HG03558 (cell line): Measurements from ENCODE around the gene BCL6B.

ENCODE experiments used
- ATAC-seq: cut with Tn5 transposase; IDR thresholded peaks from one replicate; pipeline ENCODE4 v1.9.1; 2021; ENCODE audit warnings: moderate number of reproducible peaks; ENCODE audit not compliant: unreplicated experiment; ENCODE audit errors: extremely low read depth

BCL6B gene

GRCh38 chr17:7005716-7006115, 17.1 kb upstream of the BCL6B start:
- no peak for ATAC-seq

- ATAC-seq, result no peak
Observed at GRCh38 chr17:7007143-7007542, 15.7 kb upstream of the BCL6B start.

DNA sequence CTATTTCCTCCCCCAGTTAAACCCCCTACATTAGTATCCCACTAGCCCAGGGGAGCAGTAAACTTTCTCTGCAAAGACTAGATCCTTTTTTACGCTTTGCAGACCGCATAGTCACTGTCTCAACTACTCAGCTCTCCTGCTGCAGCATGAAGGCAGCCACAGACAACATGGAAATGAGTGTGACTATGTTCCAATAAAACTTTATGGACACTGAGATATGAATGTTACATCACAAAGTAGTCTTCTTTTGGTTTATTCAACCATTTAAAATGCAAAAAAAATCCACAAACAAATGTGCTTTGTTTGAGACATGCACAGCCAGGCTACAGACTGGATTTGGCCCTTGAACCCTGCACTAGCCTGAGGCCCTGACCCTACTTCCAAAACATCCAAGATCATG, 12.3 kb upstream of the BCL6B start:
- no peak for ATAC-seq

GRCh38 chr17:7011415-7011814, 11.4 kb upstream of the BCL6B start:
- no peak for ATAC-seq

GRCh38 chr17:7011942-7012254, 11.0 kb upstream of the BCL6B start:
- ATAC-seq, result no peak

GRCh38 chr17:7014261-7014994, 8.4 kb upstream of the BCL6B start:
- peak; percentile 46 for ATAC-seq

DNA sequence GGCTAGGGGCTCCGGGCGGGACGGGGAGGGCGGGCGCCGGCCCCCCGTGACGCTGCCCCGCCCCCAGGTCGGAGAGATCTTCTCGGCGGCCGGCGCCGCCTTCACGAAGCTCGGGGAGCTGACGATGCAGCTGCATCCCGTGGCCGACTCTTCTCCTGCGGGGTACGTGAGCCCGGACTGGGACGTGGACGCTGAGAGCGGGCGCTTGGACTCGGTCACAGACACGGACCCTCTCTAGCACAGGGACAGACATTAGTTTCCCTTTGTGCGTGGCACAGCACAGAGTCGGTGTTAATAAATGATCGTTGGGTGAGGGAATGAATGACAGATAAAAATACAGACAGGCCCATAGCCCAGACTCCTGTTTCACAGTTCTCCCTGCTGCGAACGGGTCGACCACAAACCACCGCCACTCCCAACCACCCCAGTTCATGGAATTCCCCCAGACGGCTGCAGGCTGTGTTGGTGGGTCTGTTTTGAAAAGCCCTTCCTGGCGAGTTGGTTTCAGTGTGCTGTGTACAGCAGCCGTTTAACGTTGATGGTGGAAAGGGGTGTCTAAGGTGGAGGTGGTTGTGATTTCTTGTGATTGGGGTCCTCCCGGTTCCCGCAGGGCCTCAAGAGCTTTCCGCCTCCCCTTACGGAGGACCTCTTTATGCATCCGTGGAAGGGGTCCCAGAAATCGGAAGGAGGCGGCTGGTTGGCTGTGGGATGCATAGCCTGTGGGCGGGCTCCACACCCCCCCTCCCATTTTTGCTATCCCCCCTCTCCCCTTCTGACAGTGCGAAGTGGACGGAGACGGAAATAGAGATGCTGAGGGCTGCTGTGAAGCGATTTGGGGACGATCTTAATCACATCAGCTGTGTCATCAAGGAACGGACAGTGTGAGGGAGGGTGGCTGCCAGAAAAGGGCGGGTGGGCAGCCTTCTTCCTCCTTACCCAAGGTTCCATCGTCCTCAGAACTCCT, 7.6 kb upstream of the BCL6B start:
- no peak for ATAC-seq

- ATAC-seq, result no peak
Observed at GRCh38 chr17:7016418-7016817, 6.4 kb upstream of the BCL6B start.

DNA sequence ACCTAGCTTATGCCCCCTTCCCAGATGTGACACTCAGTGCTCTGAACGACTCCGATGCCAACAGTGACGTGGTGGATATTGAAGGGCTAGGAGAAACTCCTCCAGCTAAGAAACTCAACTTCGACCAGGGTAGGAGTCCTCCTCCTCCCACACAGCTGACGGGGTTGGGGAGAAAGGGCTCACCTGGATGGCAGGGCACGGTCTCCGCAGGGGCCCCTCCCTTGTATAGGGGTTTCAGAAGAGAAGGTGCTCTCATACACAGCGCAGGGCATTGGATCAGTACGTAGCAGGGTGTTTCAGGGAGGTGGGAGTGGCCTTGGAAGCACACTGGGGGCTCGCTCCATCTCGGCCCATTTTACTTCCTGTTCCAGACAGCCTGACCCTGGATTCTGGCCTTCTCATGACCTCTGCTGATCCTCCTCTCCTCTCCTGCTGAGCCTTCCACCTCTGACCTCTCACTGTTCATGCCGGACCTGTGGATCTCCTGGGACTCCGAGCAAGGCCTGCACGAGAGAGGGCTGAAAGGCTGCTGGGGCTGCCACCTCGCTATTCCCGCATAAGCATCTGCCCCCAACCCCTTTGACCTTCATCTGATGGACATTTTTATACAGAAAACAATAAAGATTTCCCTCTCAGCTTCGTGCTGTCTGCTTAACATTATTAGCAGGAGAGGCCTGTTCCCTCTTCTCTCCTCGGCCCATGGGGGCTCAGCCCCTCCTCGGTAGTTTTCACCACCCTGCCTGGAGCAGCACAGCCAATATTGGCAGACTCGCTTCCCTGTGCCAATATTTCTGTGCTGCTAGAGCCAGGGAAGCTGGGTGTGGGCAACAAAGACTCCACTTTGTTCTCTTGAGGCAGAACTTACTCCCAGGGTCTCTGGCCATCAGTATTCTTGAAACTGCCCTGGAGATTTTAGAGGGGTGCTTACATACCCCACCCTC, 5.7 kb upstream of the BCL6B start:
- ATAC-seq, result no peak

DNA sequence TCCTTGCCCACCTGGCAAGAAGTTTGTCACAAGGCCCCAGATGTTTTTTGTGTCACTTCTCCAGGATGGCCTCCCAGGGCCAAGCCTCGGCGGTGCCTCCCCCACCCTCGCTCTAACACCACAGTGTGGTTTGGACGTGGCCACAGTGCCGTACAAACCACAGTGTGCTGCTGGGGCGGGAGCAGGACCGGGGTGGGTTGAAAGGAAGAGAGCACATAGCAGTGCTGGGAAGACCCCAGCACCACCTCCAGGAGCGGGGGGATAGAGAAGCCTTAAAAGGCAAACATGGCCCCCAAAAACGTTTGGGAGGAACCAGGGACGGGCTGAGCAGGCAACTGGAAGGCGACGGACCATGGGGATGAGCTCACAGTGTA, 5.0 kb upstream of the BCL6B start:
- no peak for ATAC-seq

DNA sequence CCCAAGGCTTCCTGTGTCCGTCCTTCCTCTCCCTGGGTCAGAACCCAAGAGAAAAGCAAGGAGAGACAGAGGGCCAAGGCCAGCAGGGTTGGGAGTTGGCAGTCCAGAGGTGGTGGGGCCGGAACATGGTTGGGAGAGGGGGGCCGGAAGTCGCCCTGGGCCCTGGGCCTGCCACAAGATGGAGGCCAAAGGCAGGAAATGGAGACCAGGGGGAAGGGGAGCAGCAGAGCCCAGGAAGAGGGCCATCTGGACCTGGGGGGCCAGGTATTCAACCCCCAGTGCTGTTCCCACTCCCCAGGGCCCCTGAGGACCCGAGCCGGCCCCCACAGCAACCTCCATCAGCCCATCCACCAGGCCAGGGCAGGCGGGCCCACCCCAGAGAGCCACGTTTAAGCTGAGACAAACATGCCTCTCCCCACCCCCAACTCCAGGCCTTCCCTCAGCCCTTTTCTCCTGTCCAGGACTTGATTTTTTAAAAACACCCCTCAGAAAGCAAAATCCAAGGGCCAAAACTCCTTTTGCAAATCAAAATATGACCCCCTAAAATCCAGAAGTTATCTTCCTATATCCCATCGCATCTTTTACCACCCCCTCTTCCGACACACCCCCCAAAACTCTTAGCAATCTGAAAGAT, 4.4 kb upstream of the BCL6B start:
- ATAC-seq, result no peak

DNA sequence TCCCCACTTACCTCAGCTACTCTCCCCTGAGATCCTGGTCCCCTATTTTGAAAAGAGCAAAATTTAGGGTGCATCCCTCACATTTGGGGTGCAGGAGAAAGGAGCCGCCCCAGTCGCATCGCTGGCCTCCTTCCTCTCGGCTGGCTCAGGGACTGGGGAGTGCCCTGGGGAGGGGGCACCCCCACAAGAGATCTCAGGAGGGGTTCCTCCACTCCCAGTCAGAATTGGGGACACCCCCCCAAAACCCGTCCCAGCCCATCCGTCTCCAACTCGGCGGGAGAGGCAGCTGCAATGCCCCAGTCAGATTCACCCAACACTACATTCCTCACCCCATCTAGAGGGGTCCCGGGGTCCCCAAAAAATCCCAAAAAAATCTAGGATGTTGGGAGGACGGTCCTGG, 3.5 kb upstream of the BCL6B start:
- ATAC-seq, result no peak

DNA sequence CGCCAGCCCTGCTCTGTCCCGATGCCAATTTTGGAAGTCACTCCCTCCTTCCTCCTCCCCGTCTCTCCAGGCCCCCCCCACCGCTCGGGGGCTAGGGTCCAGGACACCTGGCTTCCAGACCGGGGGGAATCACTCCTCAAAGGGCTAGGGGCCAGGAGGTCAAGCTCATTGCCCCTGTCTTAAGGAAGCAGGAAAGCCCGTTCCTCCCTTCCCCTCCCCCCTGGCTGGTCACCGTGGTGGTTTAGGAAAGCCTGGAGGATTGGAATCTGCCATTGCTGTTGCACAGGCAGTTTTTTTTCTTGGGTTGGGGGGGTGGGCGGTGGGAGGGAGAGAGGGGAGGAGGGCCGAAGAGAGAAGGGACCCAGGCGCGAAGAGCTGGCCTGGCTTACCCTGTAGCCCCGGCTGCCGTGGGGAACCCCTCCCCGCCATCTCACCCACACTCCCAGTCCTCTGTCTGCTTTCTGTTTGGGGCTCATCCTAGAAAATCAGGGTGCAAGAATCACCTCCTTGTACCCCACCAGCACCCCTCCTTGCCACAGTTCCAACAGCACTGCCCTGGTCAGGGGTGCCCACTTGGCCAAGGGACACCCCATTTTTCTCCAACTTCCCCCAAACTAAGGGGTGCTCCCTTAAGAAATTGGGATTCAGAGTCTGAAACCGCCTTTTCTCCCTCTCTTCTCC, 2.9 kb upstream of the BCL6B start:
- no peak for ATAC-seq

- no peak for ATAC-seq
Observed at GRCh38 chr17:7020894-7021664, 1.8 kb upstream of the BCL6B start.

DNA sequence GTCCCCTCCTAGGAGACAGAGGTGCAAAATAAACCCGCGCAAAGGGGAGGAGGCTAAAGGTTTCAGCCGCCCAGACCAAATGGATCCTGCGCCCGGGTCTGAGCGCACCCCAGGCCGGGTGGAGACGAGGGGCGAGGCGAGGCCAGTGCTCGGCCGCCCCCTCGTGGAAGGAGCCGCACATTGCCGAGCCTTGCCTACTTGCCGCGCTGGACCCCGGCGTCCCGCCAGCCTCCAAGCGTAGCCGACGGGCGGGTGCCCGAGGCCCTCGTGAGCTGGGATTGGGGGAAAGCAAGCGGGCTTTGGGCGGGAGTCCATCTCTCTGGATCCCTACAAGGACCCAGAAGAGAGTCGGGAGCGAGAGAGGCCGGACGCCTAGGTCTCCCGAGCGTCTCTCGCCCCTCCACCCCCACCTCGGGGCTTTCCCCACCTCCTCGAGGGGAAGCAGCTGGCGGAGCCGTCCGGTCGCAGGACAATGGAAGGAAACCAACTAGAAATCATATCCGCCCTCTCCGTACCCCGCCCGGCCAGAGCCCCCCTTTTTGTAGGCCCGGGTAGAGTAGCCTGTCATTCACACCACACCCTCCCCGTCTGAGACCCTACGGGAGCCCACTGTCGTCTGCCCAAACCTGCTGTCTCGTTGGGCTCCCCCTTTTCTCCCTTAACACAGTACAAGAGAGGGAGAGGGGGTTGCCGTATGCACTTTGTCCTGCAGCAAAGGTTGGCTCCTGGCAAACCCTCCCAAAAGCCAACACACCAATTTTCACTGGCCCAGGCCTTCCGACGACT, 664 bp upstream of the BCL6B start:
- peak; percentile 43 for ATAC-seq

DNA sequence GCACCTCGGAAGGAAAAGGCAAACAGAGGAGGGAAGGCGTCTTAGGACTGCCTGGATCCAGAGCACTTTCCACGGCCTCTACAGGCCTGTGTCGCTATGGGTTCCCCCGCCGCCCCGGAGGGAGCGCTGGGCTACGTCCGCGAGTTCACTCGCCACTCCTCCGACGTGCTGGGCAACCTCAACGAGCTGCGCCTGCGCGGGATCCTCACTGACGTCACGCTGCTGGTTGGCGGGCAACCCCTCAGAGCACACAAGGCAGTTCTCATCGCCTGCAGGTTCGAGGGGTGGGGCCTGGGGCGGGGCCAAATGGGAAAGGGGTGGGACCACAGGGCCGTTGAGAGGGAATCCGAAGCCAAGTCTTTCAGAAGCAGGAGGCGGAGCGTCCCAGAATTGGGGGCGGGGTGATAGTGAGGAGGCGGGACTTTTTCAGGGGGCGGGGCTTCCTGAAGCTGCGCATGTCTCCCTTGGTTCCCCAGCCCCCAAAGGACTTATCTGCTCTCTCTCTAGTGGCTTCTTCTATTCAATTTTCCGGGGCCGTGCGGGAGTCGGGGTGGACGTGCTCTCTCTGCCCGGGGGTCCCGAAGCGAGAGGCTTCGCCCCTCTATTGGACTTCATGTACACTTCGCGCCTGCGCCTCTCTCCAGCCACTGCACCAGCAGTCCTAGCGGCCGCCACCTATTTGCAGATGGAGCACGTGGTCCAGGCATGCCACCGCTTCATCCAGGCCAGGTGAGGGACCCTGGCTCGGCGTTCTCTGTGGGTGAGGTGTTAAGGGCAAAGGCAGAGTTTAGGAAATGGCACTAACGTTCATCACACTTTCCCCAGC, 939 bp downstream of the BCL6B start:
- no peak for ATAC-seq

DNA sequence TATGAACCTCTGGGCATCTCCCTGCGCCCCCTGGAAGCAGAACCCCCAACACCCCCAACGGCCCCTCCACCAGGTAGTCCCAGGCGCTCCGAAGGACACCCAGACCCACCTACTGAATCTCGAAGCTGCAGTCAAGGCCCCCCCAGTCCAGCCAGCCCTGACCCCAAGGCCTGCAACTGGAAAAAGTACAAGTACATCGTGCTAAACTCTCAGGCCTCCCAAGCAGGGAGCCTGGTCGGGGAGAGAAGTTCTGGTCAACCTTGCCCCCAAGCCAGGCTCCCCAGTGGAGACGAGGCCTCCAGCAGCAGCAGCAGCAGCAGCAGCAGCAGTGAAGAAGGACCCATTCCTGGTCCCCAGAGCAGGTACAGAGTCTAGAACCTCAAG, 1.5 kb downstream of the BCL6B start:
- ATAC-seq, result no peak
